Keratinocyte (primary cell): ENCODE measurements around the gene AP4M1.

ENCODE experiments used
- EZH2 ChIP-seq: IDR thresholded peaks from one replicate; pipeline ENCODE4 v1.6.1; 2012; ENCODE audit warnings: inconsistent platforms, mild to moderate bottlenecking, low read length, moderate library complexity
- TF ChIP-seq, protein P1 (sequence below), 3 experiments: IDR thresholded peaks in 1 of 3; conservative IDR thresholded peaks in 1 of 3; optimal IDR thresholded peaks in 1 of 3; 2 replicates in 2 of 3; 3 replicates in 1 of 3; pipeline versions ENCODE3 to v1.5.1; 2011; ENCODE audit warnings: low read length in 3 of 3, mild to moderate bottlenecking in 3 of 3, moderate library complexity in 2 of 3, control low read depth in 1 of 3, inconsistent platforms in 1 of 3; ENCODE audit not compliant: insufficient read depth in 2 of 3; ENCODE audit errors: extremely low read depth in 1 of 3

DNA sequence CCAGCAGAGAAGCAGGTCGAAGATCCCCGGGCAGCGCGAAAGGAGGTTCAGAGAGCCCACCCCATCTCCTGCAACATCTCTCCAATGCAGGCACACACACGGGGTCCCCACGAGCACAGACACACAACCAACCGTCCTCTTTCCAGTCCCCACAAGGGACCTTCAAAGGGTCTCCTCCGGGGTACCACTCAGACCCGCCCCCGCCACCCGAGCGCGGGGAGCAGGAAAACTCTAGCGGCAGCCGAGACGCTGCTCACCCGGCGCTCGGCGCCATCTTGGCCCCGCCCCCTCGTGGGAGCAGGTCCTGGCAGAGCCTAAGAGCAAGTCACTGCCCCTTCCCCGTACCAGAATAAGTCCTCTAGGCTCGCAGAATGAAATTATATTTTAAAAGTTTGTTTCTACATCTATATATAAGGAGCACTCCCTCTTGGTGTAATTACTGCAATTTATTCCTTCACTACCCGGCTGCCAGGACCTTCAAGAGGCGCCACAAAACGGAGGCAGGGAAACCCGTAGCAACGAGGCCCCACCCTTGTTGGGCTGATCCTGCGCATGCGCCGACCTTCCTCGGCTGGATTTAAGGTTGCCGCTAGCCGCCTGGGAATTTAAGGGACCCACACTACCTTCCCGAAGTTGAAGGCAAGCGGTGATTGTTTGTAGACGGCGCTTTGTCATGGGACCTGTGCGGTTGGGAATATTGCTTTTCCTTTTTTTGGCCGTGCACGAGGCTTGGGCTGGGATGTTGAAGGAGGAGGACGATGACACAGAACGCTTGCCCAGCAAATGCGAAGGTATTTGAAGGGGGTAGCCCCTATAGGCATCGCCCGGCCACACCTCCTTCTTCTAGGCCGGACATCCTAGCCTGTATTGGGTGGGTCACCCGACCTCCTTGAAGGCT is 17.9 kb downstream of the AP4M1 start, which contains the start of the genes CNPY4 and TAF6:
- TF ChIP-seq, protein P1, sequence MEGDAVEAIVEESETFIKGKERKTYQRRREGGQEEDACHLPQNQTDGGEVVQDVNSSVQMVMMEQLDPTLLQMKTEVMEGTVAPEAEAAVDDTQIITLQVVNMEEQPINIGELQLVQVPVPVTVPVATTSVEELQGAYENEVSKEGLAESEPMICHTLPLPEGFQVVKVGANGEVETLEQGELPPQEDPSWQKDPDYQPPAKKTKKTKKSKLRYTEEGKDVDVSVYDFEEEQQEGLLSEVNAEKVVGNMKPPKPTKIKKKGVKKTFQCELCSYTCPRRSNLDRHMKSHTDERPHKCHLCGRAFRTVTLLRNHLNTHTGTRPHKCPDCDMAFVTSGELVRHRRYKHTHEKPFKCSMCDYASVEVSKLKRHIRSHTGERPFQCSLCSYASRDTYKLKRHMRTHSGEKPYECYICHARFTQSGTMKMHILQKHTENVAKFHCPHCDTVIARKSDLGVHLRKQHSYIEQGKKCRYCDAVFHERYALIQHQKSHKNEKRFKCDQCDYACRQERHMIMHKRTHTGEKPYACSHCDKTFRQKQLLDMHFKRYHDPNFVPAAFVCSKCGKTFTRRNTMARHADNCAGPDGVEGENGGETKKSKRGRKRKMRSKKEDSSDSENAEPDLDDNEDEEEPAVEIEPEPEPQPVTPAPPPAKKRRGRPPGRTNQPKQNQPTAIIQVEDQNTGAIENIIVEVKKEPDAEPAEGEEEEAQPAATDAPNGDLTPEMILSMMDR (optimal IDR thresholded peaks at IDR 0.05 in 1 of 3, IDR thresholded peaks at IDR 0.05 in 1 of 3, conservative IDR thresholded peaks at IDR 0.05 in 1 of 3; ENCODE audit: extremely low read depth in 1 of 3, insufficient read depth in 2 of 3, low read length in 3 of 3): peak in 1 of 3 experiments; percentile 10
- TF ChIP-seq EZH2: no peak
